HepG2 (cell line): ENCODE measurements around the gene CFAP99. TPM values are rescaled to one million over a fixed set of nuclear protein-coding genes. Genes with fewer than 3 reads are reported as not detected.
A peak's percentile ranks its signal among the peaks of the same experiment; 100 is the strongest.

Experiments
- ATM ChIP-seq: fragments of 450-650 bp; IDR thresholded peaks from 2 replicates; pipeline ENCODE4 v1.7.1; 2017; ENCODE audit warnings: mild to moderate bottlenecking, borderline replicate concordance
- DNMT1 ChIP-seq: sonication (generic); formaldehyde crosslinking; IDR thresholded peaks from 2 replicates; pipeline ENCODE4 v1.5.1; 2020; ENCODE audit warnings: mild to moderate bottlenecking, missing genetic modification reagents
- EZH2 ChIP-seq: conservative IDR thresholded peaks from 2 replicates; pipeline ENCODE4 v1.6.1; 2012; ENCODE audit warnings: mild to moderate bottlenecking, low read depth, low read length, moderate library complexity
- KDM1A ChIP-seq: IDR thresholded peaks from 2 replicates; pipeline ENCODE4 v1.6.1; 2016; ENCODE audit warnings: missing compliant biosample characterization
- KLF13 ChIP-seq: sonication (generic); formaldehyde crosslinking; IDR thresholded peaks from 2 replicates; pipeline ENCODE4 v1.4.0; 2020; ENCODE audit warnings: mild to moderate bottlenecking, missing genetic modification reagents
- NR1H2 ChIP-seq: sonication (generic); formaldehyde crosslinking; IDR thresholded peaks from 2 replicates; pipeline ENCODE4 v1.8.1; 2022; ENCODE audit warnings: low read depth, missing genetic modification reagents, borderline replicate concordance
- NR2F6 ChIP-seq, 2 experiments: IDR thresholded peaks; 2 replicates each; pipeline ENCODE4 v1.6.1; 2016; ENCODE audit warnings: antibody characterized with exemption in 1 of 2, mild to moderate bottlenecking in 1 of 2
- TBL1XR1 ChIP-seq: fragments of 150-350 bp; IDR thresholded peaks from 2 replicates; pipeline ENCODE4 v1.6.1; 2014; ENCODE audit warnings: borderline replicate concordance, low read length; ENCODE audit not compliant: partially characterized antibody
- ZNF101 ChIP-seq: sonication (generic); formaldehyde crosslinking; IDR thresholded peaks from 2 replicates; pipeline ENCODE4 v1.4.0; 2020; ENCODE audit warnings: mild to moderate bottlenecking, low read depth, missing genetic modification reagents, borderline replicate concordance
- ZNF251 ChIP-seq: sonication (generic); formaldehyde crosslinking; IDR thresholded peaks from 2 replicates; pipeline ENCODE4 v1.9.0; 2021; ENCODE audit warnings: mild to moderate bottlenecking, missing genetic modification reagents
- ZNF512 ChIP-seq: sonication (generic); formaldehyde crosslinking; IDR thresholded peaks from 2 replicates; pipeline ENCODE4 v1.4.0; 2020; ENCODE audit warnings: mild to moderate bottlenecking, missing genetic modification reagents
- ZNF776 ChIP-seq: sonication (generic); formaldehyde crosslinking; IDR thresholded peaks from 2 replicates; pipeline ENCODE4 v1.4.0; 2020; ENCODE audit warnings: mild to moderate bottlenecking, missing genetic modification reagents
- polyA plus RNA-seq, 8 experiments: library from polyadenylated mRNA; depleted of rRNA in 3 of 8; stranded (reverse) in 7 of 8; unstranded in 1 of 8; fragments of >200 nt; fragmentation: Illumina TruSeq in 4 of 8; extraction: Trizol in 4 of 8; gene quantifications; 2 replicates each; pipeline versions ENCODE4 v1.2.1 to v1.2.3, GENCODE V29; 2011 to 2016; ENCODE audit warnings: low read depth in 4 of 8, missing spikeins in 1 of 8, mixed read lengths in 1 of 8; ENCODE audit not compliant: insufficient read depth in 1 of 8
- total RNA-seq, 5 experiments: library from RNA; depleted of rRNA; stranded (reverse); fragments of >200 nt; fragmentation: Illumina TruSeq; extraction: Trizol; gene quantifications; 2 replicates each; pipeline ENCODE4 v1.2.3, GENCODE V29; 2016; ENCODE audit warnings: low read depth in 1 of 5
- TF ChIP-seq, protein P1 (sequence below): sonication (generic); formaldehyde crosslinking; IDR thresholded peaks from 2 replicates; pipeline ENCODE4 v1.4.0; 2020; ENCODE audit warnings: missing genetic modification reagents
- TF ChIP-seq, protein P2 (sequence below): sonication (generic); formaldehyde crosslinking; IDR thresholded peaks from 2 replicates; pipeline ENCODE4 v1.4.0; 2020; ENCODE audit warnings: missing genetic modification reagents, borderline replicate concordance

CFAP99 gene
- total and polyA plus RNA-seq, 2 of the 13 experiments (the other 11 are each of a cell fraction or from before 2014, with no cell fraction given): not detected

GRCh38 chr4:2416564-2417225 lies 2.1 kb upstream of the CFAP99 start (continued):
- TF ChIP-seq, protein P1, sequence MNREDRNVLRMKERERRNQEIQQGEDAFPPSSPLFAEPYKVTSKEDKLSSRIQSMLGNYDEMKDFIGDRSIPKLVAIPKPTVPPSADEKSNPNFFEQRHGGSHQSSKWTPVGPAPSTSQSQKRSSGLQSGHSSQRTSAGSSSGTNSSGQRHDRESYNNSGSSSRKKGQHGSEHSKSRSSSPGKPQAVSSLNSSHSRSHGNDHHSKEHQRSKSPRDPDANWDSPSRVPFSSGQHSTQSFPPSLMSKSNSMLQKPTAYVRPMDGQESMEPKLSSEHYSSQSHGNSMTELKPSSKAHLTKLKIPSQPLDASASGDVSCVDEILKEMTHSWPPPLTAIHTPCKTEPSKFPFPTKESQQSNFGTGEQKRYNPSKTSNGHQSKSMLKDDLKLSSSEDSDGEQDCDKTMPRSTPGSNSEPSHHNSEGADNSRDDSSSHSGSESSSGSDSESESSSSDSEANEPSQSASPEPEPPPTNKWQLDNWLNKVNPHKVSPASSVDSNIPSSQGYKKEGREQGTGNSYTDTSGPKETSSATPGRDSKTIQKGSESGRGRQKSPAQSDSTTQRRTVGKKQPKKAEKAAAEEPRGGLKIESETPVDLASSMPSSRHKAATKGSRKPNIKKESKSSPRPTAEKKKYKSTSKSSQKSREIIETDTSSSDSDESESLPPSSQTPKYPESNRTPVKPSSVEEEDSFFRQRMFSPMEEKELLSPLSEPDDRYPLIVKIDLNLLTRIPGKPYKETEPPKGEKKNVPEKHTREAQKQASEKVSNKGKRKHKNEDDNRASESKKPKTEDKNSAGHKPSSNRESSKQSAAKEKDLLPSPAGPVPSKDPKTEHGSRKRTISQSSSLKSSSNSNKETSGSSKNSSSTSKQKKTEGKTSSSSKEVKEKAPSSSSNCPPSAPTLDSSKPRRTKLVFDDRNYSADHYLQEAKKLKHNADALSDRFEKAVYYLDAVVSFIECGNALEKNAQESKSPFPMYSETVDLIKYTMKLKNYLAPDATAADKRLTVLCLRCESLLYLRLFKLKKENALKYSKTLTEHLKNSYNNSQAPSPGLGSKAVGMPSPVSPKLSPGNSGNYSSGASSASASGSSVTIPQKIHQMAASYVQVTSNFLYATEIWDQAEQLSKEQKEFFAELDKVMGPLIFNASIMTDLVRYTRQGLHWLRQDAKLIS (CRISPR knock-in tag): no peak
- TF ChIP-seq NR2F6 (IDR thresholded peaks at IDR 0.05) (no peak), NR2F6 (CRISPR knock-in tag; IDR thresholded peaks at IDR 0.05) (no peak), KLF13 (no peak), ZNF776 (CRISPR knock-in tag) (no peak), ATM (no peak), ZNF251 (CRISPR knock-in tag) (no peak), DNMT1 (CRISPR knock-in tag) (no peak), KDM1A (CRISPR knock-in tag) (no peak), TBL1XR1 (no peak), ZNF512 (CRISPR knock-in tag) (no peak), ZNF101 (no peak), NR1H2 (CRISPR knock-in tag) (no peak), EZH2 (peak; percentile 23; the same call in 1 of the 2 replicates)
- TF ChIP-seq, protein P2, sequence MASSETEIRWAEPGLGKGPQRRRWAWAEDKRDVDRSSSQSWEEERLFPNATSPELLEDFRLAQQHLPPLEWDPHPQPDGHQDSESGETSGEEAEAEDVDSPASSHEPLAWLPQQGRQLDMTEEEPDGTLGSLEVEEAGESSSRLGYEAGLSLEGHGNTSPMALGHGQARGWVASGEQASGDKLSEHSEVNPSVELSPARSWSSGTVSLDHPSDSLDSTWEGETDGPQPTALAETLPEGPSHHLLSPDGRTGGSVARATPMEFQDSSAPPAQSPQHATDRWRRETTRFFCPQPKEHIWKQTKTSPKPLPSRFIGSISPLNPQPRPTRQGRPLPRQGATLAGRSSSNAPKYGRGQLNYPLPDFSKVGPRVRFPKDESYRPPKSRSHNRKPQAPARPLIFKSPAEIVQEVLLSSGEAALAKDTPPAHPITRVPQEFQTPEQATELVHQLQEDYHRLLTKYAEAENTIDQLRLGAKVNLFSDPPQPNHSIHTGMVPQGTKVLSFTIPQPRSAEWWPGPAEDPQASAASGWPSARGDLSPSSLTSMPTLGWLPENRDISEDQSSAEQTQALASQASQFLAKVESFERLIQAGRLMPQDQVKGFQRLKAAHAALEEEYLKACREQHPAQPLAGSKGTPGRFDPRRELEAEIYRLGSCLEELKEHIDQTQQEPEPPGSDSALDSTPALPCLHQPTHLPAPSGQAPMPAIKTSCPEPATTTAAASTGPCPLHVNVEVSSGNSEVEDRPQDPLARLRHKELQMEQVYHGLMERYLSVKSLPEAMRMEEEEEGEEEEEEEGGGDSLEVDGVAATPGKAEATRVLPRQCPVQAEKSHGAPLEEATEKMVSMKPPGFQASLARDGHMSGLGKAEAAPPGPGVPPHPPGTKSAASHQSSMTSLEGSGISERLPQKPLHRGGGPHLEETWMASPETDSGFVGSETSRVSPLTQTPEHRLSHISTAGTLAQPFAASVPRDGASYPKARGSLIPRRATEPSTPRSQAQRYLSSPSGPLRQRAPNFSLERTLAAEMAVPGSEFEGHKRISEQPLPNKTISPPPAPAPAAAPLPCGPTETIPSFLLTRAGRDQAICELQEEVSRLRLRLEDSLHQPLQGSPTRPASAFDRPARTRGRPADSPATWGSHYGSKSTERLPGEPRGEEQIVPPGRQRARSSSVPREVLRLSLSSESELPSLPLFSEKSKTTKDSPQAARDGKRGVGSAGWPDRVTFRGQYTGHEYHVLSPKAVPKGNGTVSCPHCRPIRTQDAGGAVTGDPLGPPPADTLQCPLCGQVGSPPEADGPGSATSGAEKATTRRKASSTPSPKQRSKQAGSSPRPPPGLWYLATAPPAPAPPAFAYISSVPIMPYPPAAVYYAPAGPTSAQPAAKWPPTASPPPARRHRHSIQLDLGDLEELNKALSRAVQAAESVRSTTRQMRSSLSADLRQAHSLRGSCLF (CRISPR knock-in tag): no peak
